Endothelial cell of umbilical vein (primary cell): ENCODE measurements around the gene MTCL1. TPM values are rescaled to one million over a fixed set of nuclear protein-coding genes. Genes with fewer than 3 reads are reported as not detected.
A peak's percentile ranks its signal among the peaks of the same experiment; 100 is the strongest.

Experiments
- BruUV-seq: library from RNA; stranded (reverse); fragments of 400-500 nt; replicated peaks from 2 replicates; lab custom pipeline; 2021; lab: Mats Ljungman, UMichigan
- CTCF ChIA-PET: fragments of 300-600, 350-600 bp; sonication (Branson Sonifier 250); formaldehyde crosslinking; loops from one replicate; lab custom pipeline; 2021; ENCODE audit warnings: antibody characterized with exemption, inconsistent platforms; lab: Charles Lee
- POLR2A ChIA-PET: fragments of 300-600, 350-600 bp; sonication (Branson Sonifier 250); formaldehyde crosslinking; loops from one replicate; lab custom pipeline; 2021; ENCODE audit warnings: antibody characterized with exemption, inconsistent platforms; lab: Charles Lee
- DNase-seq: peaks from one replicate; pipeline ENCODE4 v3.0.0-alpha.2; 2011; ENCODE audit warnings: low read depth, low spot score
- FAIRE-seq: peaks from 2 replicates; lab custom pipeline; 2011; peaks lifted over from hg19 to GRCh38; lab: Jason Lieb, UNC
- H2AFZ ChIP-seq: 2 replicates; pipeline ENCODE4 v1.6.0; 2012; ENCODE audit warnings: low read depth, low read length, control low read depth, inconsistent platforms
- H3K27ac ChIP-seq: 2 replicates; pipeline ENCODE4 v1.5.1; 2011; ENCODE audit warnings: low read depth, mild to moderate bottlenecking, control low read depth, low read length, moderate library complexity; ENCODE audit not compliant: insufficient read depth
- H3K27me3 ChIP-seq, 2 experiments: 2 replicates each; pipeline versions ENCODE4 v1.6.0 to v1.6.1; 2011; ENCODE audit warnings: low read length in 2 of 2, mixed read lengths in 1 of 2; ENCODE audit not compliant: control insufficient read depth in 2 of 2, insufficient read depth in 2 of 2
- H3K36me3 ChIP-seq, 2 experiments: 2 replicates in 1 of 2; 3 replicates in 1 of 2; pipeline ENCODE4 v1.5.1; 2011; ENCODE audit warnings: low read length in 2 of 2, mild to moderate bottlenecking in 1 of 2, moderate library complexity in 1 of 2; ENCODE audit not compliant: control insufficient read depth in 2 of 2, insufficient read depth in 2 of 2; ENCODE audit errors: extremely low read depth in 1 of 2
- H3K4me1 ChIP-seq: 3 replicates; pipeline ENCODE4 v1.5.1; 2011; ENCODE audit warnings: mild to moderate bottlenecking, low read length; ENCODE audit not compliant: control insufficient read depth, insufficient read depth; ENCODE audit errors: extremely low read depth
- H3K4me2 ChIP-seq: 2 replicates; pipeline ENCODE4 v1.6.1; 2011; ENCODE audit warnings: low read length, control low read depth, mixed read lengths; ENCODE audit not compliant: insufficient read depth
- H3K4me3 ChIP-seq, 3 experiments: fragments of 200-600 bp in 1 of 3; sonication (generic), shearing (Covaris generic) in 1 of 3; replicated peaks in 1 of 3; 2 replicates each; pipeline ENCODE4 v1.5.1; 2011 to 2016; ENCODE audit warnings: control low read depth in 3 of 3, low read length in 3 of 3, mild to moderate bottlenecking in 2 of 3, inconsistent platforms in 1 of 3, low read depth in 1 of 3, moderate library complexity in 1 of 3; ENCODE audit not compliant: insufficient read depth in 1 of 3
- H3K79me2 ChIP-seq: 2 replicates; pipeline ENCODE4 v1.6.0; 2012; ENCODE audit warnings: low read length, inconsistent platforms; ENCODE audit not compliant: control insufficient read depth, insufficient read depth
- H3K9ac ChIP-seq: replicated peaks from 2 replicates; pipeline ENCODE3; 2011; ENCODE audit warnings: low read length, control low read depth; ENCODE audit not compliant: insufficient read depth; ENCODE audit errors: extremely low read depth
- H3K9me1 ChIP-seq: replicated peaks from 3 replicates; pipeline ENCODE4 v1.6.0; 2011; ENCODE audit warnings: mild to moderate bottlenecking, low read length; ENCODE audit not compliant: control insufficient read depth, insufficient read depth; ENCODE audit errors: extremely low read depth
- H3K9me3 ChIP-seq: replicated peaks from 2 replicates; pipeline ENCODE4 v1.5.1; 2012; ENCODE audit warnings: low read length, inconsistent platforms; ENCODE audit not compliant: control insufficient read depth, insufficient read depth
- H4K20me1 ChIP-seq: replicated peaks from 2 replicates; pipeline ENCODE3; 2011; ENCODE audit warnings: mild to moderate bottlenecking, low read length; ENCODE audit not compliant: control insufficient read depth, insufficient read depth; ENCODE audit errors: extremely low read depth
- CTCF ChIP-seq, 2 donors: IDR thresholded peaks; 1 replicate in 1 of 2; 2 replicates in 1 of 2; pipeline ENCODE4 v1.5.1; 2011; ENCODE audit warnings: low read length in 2 of 2, mild to moderate bottlenecking in 2 of 2, moderate library complexity in 2 of 2, control low read depth in 1 of 2, inconsistent platforms in 1 of 2, low read depth in 1 of 2; ENCODE audit not compliant: insufficient read depth in 1 of 2; ENCODE audit errors: extremely low read depth in 1 of 2
- EZH2 ChIP-seq: IDR thresholded peaks from 2 replicates; pipeline ENCODE4 v1.6.1; 2012; ENCODE audit warnings: borderline replicate concordance, low read depth, mild to moderate bottlenecking, moderate library complexity, low read length, inconsistent platforms; ENCODE audit not compliant: severe bottlenecking
- FOS ChIP-seq: IDR thresholded peaks from 2 replicates; pipeline ENCODE4 v1.6.1; 2011; ENCODE audit warnings: mild to moderate bottlenecking, low read length, moderate library complexity, borderline replicate concordance; ENCODE audit not compliant: insufficient read depth
- GATA2 ChIP-seq: IDR thresholded peaks from 2 replicates; pipeline ENCODE4 v1.7.0; 2011; ENCODE audit warnings: low read depth, mild to moderate bottlenecking, moderate library complexity, mixed read lengths, low read length; ENCODE audit not compliant: insufficient read length, insufficient read depth
- JUN ChIP-seq: IDR thresholded peaks from 2 replicates; pipeline ENCODE4 v1.6.1; 2011; ENCODE audit warnings: borderline replicate concordance, low read depth; ENCODE audit not compliant: insufficient read length, insufficient read depth
- MAX ChIP-seq: IDR thresholded peaks from 2 replicates; pipeline ENCODE4 v1.6.1; 2011; ENCODE audit not compliant: insufficient read depth, insufficient read length
- MYC ChIP-seq: IDR thresholded peaks from one replicate; pipeline ENCODE4 v1.6.1; 2011; ENCODE audit warnings: mild to moderate bottlenecking, low read depth, low read length
- POLR2A ChIP-seq: IDR thresholded peaks from 2 replicates; pipeline ENCODE4 v1.6.1; 2012; ENCODE audit warnings: low read depth, mild to moderate bottlenecking, control low read depth, low read length
- POLR2AphosphoS5 ChIP-seq: IDR thresholded peaks from 2 replicates; pipeline ENCODE4 v1.6.1; 2012; ENCODE audit warnings: low read depth, mild to moderate bottlenecking, control low read depth, low read length, moderate library complexity; ENCODE audit not compliant: insufficient read depth
- dilution Hi-C: fragments of 300-500 bp; cut with MboI; formaldehyde crosslinking; loops from one replicate; pipeline ENCODE4 v1.15.0; 2019; ENCODE audit warnings: low sequenced_read_pairs; ENCODE audit not compliant: extremely low pct_ligation_motif_present
- intact Hi-C: fragments of 100-400 bp; cut with micrococcal nuclease; formaldehyde crosslinking; loops from one replicate; pipeline ENCODE4 v1.10.0; 2022
- polyA plus RNA-seq, 4 experiments: library from polyadenylated mRNA; depleted of rRNA in 3 of 4; stranded (reverse) in 3 of 4; unstranded in 1 of 4; fragments of >200 nt; gene quantifications; 2 replicates each; pipeline versions ENCODE4 v1.2.1 to v1.2.3, GENCODE V29; 2011 to 2012; ENCODE audit warnings: missing spikeins in 1 of 4
- total RNA-seq: library from RNA; stranded (reverse); gene quantifications from 2 replicates; pipeline ENCODE4 v1.2.3, GENCODE V29; 2021

Gene MTCL1
- total and polyA plus RNA-seq, 2 donors (not counting 3 experiments of a cell fraction or from before 2014, with no cell fraction given) = 11.9 to 75.7 TPM

- no peaks in the 10 kb centered on the region for H3K27me3 ChIP-seq
- H2AFZ ChIP-seq = no peak overlapping the region
- H3K36me3 ChIP-seq = no peaks in the 10 kb centered on the region
- dilution Hi-C loops = no loop called here
- H3K9me1 ChIP-seq = no peaks in the 10 kb centered on the region
- H3K9me3 ChIP-seq = no peaks in the 10 kb centered on the region
- POLR2A ChIA-PET = interaction anchor here (0.9 to 1.3 kb wide), 2 partner anchors 13 to 18 kb away, joined by 3 to 4 read pairs; no protein-coding TSS in a partner anchor
- DNase-seq (peak; percentile 95), FAIRE-seq (peak; percentile 99)
- H3K9ac ChIP-seq = peak overlapping the region; percentile 96
- peak overlapping the region; percentile 40 for H3K4me2 ChIP-seq
- H3K27ac ChIP-seq = peak overlapping the region; percentile 99
- H3K79me2 ChIP-seq = peaks cover 56% of the 10 kb centered on the region
- intact Hi-C loops = loop anchor here (1.0 to 2.0 kb wide), 6 partner anchors 17 to 161 kb away; no protein-coding TSS in a partner anchor
- BruUV-seq = TSS peak; percentile 98
- no peak overlapping the region for H3K4me3 ChIP-seq
- TF ChIP-seq MAX (no peak), JUN (peak; percentile 98), MYC (no peak), EZH2 (no peak), GATA2 (peak; percentile 92), POLR2AphosphoS5 (peak; percentile 93), CTCF (IDR thresholded peaks at IDR 0.05; ENCODE audit: extremely low read depth in 1 of 2, insufficient read depth in 1 of 2, low read depth in 1 of 2, low read length in 2 of 2) (no peak), FOS (peak; percentile 95), POLR2A (peak; percentile 73)
- H4K20me1 ChIP-seq = no peaks in the 10 kb centered on the region
- CTCF ChIA-PET = interaction anchor here (0.8 to 3.1 kb wide), 6 partner anchors 10 to 57 kb away, joined by 3 to 8 read pairs (median 4); no protein-coding TSS in a partner anchor
- H3K4me1 ChIP-seq = peaks cover 28% of the 10 kb centered on the region
Measured at GRCh38 chr18:8730080-8730827, 24.9 kb downstream of the MTCL1 start.
